Panc1 (cell line): ENCODE data around the gene NELFE. TPM values are rescaled to one million over a fixed set of nuclear protein-coding genes. Genes with fewer than 3 reads are reported as not detected.
A peak's percentile ranks its signal among the peaks of the same experiment; 100 is the strongest.

ENCODE experiments used
- ATAC-seq: fragments of 200-7000 bp; cut with Tn5 transposase; 2 replicates; pipeline ENCODE4 v1.9.1; 2020; ENCODE audit warnings: mild to moderate bottlenecking, moderate library complexity
- BruUV-seq: library from RNA; stranded (reverse); fragments of 400-500 nt; replicated peaks from 2 replicates; lab custom pipeline; 2021; lab: Mats Ljungman, UMichigan
- CTCF ChIA-PET: fragments of 300-600 bp; sonication (Branson Sonifier 250); formaldehyde crosslinking; loops from one replicate; lab custom pipeline; 2022; ENCODE audit warnings: antibody characterized with exemption; lab: Charles Lee
- POLR2A ChIA-PET: fragments of 300-600 bp; sonication (Branson Sonifier 250); formaldehyde crosslinking; loops from one replicate; lab custom pipeline; 2022; ENCODE audit warnings: antibody characterized with exemption; lab: Charles Lee
- DNase-seq: peaks from one replicate; pipeline ENCODE4 v3.0.0-alpha.2; 2010; ENCODE audit warnings: low read depth, low spot score
- H3K27ac ChIP-seq: 2 replicates; pipeline ENCODE4 v1.5.1; 2011; ENCODE audit warnings: mild to moderate bottlenecking, low read length, inconsistent platforms
- H3K27me3 ChIP-seq: fragments of 200-500 bp; sonication (Bioruptor generic); 2 replicates; pipeline ENCODE4 v1.6.0; 2014; ENCODE audit warnings: low read length, inconsistent platforms; ENCODE audit not compliant: control insufficient read depth, insufficient read depth
- H3K36me3 ChIP-seq: fragments of 200-500 bp; sonication (Bioruptor generic); 2 replicates; pipeline ENCODE4 v1.5.1; 2014; ENCODE audit warnings: inconsistent platforms, mild to moderate bottlenecking, low read length, moderate library complexity; ENCODE audit not compliant: control insufficient read depth, insufficient read depth
- H3K4me1 ChIP-seq: 2 replicates; pipeline ENCODE4 v1.5.1; 2011; ENCODE audit warnings: inconsistent platforms, mild to moderate bottlenecking, low read length, moderate library complexity; ENCODE audit not compliant: control insufficient read depth, insufficient read depth
- H3K4me3 ChIP-seq, 2 experiments: 2 replicates each; pipeline ENCODE4 v1.5.1; 2011 to 2012; ENCODE audit warnings: low read depth in 2 of 2, low read length in 2 of 2, mild to moderate bottlenecking in 2 of 2, inconsistent platforms in 1 of 2, moderate library complexity in 1 of 2
- H3K9me3 ChIP-seq: fragments of 200-500 bp; sonication (Bioruptor generic); 2 replicates; pipeline ENCODE4 v1.5.1; 2014; ENCODE audit warnings: low read depth, mild to moderate bottlenecking, inconsistent platforms, low read length, moderate library complexity; ENCODE audit not compliant: control insufficient read depth, insufficient read depth
- CTCF ChIP-seq: fragments of 450-650 bp; IDR thresholded peaks from 2 replicates; pipeline ENCODE4 v1.5.1; 2017; ENCODE audit warnings: mild to moderate bottlenecking
- POLR2AphosphoS5 ChIP-seq: IDR thresholded peaks from 2 replicates; pipeline ENCODE4 v1.6.1; 2012; ENCODE audit warnings: mild to moderate bottlenecking, low read depth, low read length, moderate library complexity
- REST ChIP-seq, 2 experiments: IDR thresholded peaks; 2 replicates each; pipeline ENCODE4 v1.6.1; 2011 to 2012; ENCODE audit warnings: low read depth in 2 of 2, control low read depth in 1 of 2, low read length in 1 of 2, mild to moderate bottlenecking in 1 of 2, moderate library complexity in 1 of 2; ENCODE audit not compliant: insufficient read depth in 1 of 2
- SIN3A ChIP-seq: IDR thresholded peaks from 2 replicates; pipeline ENCODE4 v1.6.1; 2012; ENCODE audit warnings: low read depth, mild to moderate bottlenecking, low read length, moderate library complexity, borderline replicate concordance; ENCODE audit not compliant: insufficient read depth
- TCF7L2 ChIP-seq: IDR thresholded peaks from 2 replicates; pipeline ENCODE4 v1.6.1; 2011; ENCODE audit warnings: mild to moderate bottlenecking, low read depth, low read length, inconsistent platforms
- in situ Hi-C: cut with HindIII; loops from 2 replicates; pipeline ENCODE4 v1.10.0; 2016; ENCODE audit warnings: low sequenced_read_pairs, low pct_unique_long_range_greater_than_20kb
- intact Hi-C: fragments of 100-400 bp; cut with micrococcal nuclease; formaldehyde crosslinking; loops from one replicate; pipeline ENCODE4 v1.10.0; 2022; ENCODE audit not compliant: unreplicated experiment
- total RNA-seq: library from RNA; stranded (reverse); gene quantifications from one replicate; pipeline ENCODE4 v1.2.1, GENCODE V29; 2021; ENCODE audit not compliant: unreplicated experiment

NELFE gene
- total RNA-seq, 1 experiment from 2014 or later = 94.9 TPM

GRCh38 chr6:31945154-31945506, 13.6 kb downstream of the NELFE start:
- in situ Hi-C loops = no loop called here
- no peaks in the 10 kb centered on the region for H3K27me3 ChIP-seq
- H3K4me3 ChIP-seq = no peak overlapping the region; a peak in 1 of 4 replicates
- peaks cover 15% of the 10 kb centered on the region for H3K4me1 ChIP-seq
- ChIA-PET POLR2A (no interaction called here), CTCF (no interaction called here)
- ATAC-seq = peak; percentile 13; the same call in 1 of the 2 replicates
- TF ChIP-seq POLR2AphosphoS5 = no peak
- no peak for TF ChIP-seq CTCF
- no peak for TF ChIP-seq SIN3A
- no peak for TF ChIP-seq REST (IDR thresholded peaks at IDR 0.05; ENCODE audit: insufficient read depth in 1 of 2, low read depth in 2 of 2, low read length in 1 of 2)
- TF ChIP-seq TCF7L2 = no peak
- DNase-seq = no peak
- BruUV-seq = no TSS peak
- intact Hi-C loops = no loop called here
- no peaks in the 10 kb centered on the region for H3K36me3 ChIP-seq
- H3K9me3 ChIP-seq = no peaks in the 10 kb centered on the region
- H3K27ac ChIP-seq = no peak overlapping the region

- no peaks in the 10 kb centered on the region for H3K36me3 ChIP-seq
- in situ Hi-C loops = no loop called here
- ATAC-seq (no peak), DNase-seq (no peak)
- intact Hi-C loops = no loop called here
- no peak for TF ChIP-seq SIN3A
- TF ChIP-seq TCF7L2 = no peak
- TF ChIP-seq CTCF = no peak
- no peak for TF ChIP-seq REST (IDR thresholded peaks at IDR 0.05; ENCODE audit: insufficient read depth in 1 of 2, low read depth in 2 of 2, low read length in 1 of 2)
- TF ChIP-seq POLR2AphosphoS5 = no peak
- no peak overlapping the region for H3K4me3 ChIP-seq
- no peaks in the 10 kb centered on the region for H3K9me3 ChIP-seq
- ChIA-PET POLR2A (no interaction called here), CTCF (no interaction called here)
- no peaks in the 10 kb centered on the region for H3K27me3 ChIP-seq
- no TSS peak for BruUV-seq
- peaks cover 16% of the 10 kb centered on the region for H3K4me1 ChIP-seq
- no peak overlapping the region for H3K27ac ChIP-seq
Measured at GRCh38 chr6:31943742-31944141, 15.0 kb downstream of the NELFE start.
